Measurements from ENCODE around the gene ARMC5.

Gene ARMC5

GRCh38 chr16:31417916-31418315 is 41.4 kb upstream of the ARMC5 start:
- Histone ChIP-seq H3K4me1 (ENCODE audit: control insufficient read depth, insufficient read depth, low read length, poor library complexity, severe bottlenecking) (no peaks in the 10 kb centered on the region), H3K27ac (ENCODE audit: low read depth, low read length, severe bottlenecking) (no peak overlapping the region), H3K4me3 (ENCODE audit: extremely low read depth, insufficient read depth, low read length, poor library complexity, severe bottlenecking) (no peak overlapping the region), H3K9me3 (ENCODE audit: control insufficient read depth, low read length) (no peaks in the 10 kb centered on the region), H3K36me3 (ENCODE audit: control insufficient read depth, insufficient read depth, low read length) (no peaks in the 10 kb centered on the region)
- 93 to 96% methylated on average over 4 of the region's 5 CpGs for WGBS, 2 experiments (ENCODE audit: insufficient coverage in 2 of 2)

- H3K9me3 ChIP-seq (ENCODE audit: control insufficient read depth, low read length), result no peaks in the 10 kb centered on the region
- H3K36me3 ChIP-seq (ENCODE audit: control insufficient read depth, insufficient read depth, low read length), result no peaks in the 10 kb centered on the region
- H3K4me3 ChIP-seq (ENCODE audit: extremely low read depth, insufficient read depth, low read length, poor library complexity, severe bottlenecking), result no peak overlapping the region
- H3K4me1 ChIP-seq (ENCODE audit: control insufficient read depth, insufficient read depth, low read length, poor library complexity, severe bottlenecking), result no peaks in the 10 kb centered on the region
- 82 to 91% methylated on average over 3 of the region's 3 CpGs for WGBS, 2 experiments (ENCODE audit: insufficient coverage in 2 of 2)
- no peak overlapping the region for H3K27ac ChIP-seq (ENCODE audit: low read depth, low read length, severe bottlenecking)
Observed at GRCh38 chr16:31420037-31420436, 39.3 kb upstream of the ARMC5 start.

- Histone ChIP-seq H3K36me3 (ENCODE audit: control insufficient read depth, insufficient read depth, low read length) (no peaks in the 10 kb centered on the region), H3K27ac (ENCODE audit: low read depth, low read length, severe bottlenecking) (no peak overlapping the region), H3K4me3 (ENCODE audit: extremely low read depth, insufficient read depth, low read length, poor library complexity, severe bottlenecking) (no peak overlapping the region), H3K4me1 (ENCODE audit: control insufficient read depth, insufficient read depth, low read length, poor library complexity, severe bottlenecking) (no peaks in the 10 kb centered on the region), H3K9me3 (ENCODE audit: control insufficient read depth, low read length) (no peaks in the 10 kb centered on the region)
- 83 to 90% methylated on average over 5 of the region's 6 CpGs for WGBS, 2 experiments (ENCODE audit: insufficient coverage in 2 of 2)
Observed at GRCh38 chr16:31421587-31421986, 37.7 kb upstream of the ARMC5 start.

- no peak overlapping the region for H3K4me3 ChIP-seq (ENCODE audit: extremely low read depth, insufficient read depth, low read length, poor library complexity, severe bottlenecking)
- no peaks in the 10 kb centered on the region for H3K9me3 ChIP-seq (ENCODE audit: control insufficient read depth, low read length)
- no peak overlapping the region for H3K27ac ChIP-seq (ENCODE audit: low read depth, low read length, severe bottlenecking)
- H3K36me3 ChIP-seq (ENCODE audit: control insufficient read depth, insufficient read depth, low read length), result no peaks in the 10 kb centered on the region
- H3K4me1 ChIP-seq (ENCODE audit: control insufficient read depth, insufficient read depth, low read length, poor library complexity, severe bottlenecking), result no peaks in the 10 kb centered on the region
- WGBS, 2 experiments (ENCODE audit: insufficient coverage in 2 of 2), result 66 to 81% methylated on average over 2 of the region's 3 CpGs
Observed at GRCh38 chr16:31423241-31423640, 36.1 kb upstream of the ARMC5 start.

GRCh38 chr16:31423801-31424200 is 35.5 kb upstream of the ARMC5 start:
- H3K9me3 ChIP-seq (ENCODE audit: control insufficient read depth, low read length), result no peaks in the 10 kb centered on the region
- no peaks in the 10 kb centered on the region for H3K4me1 ChIP-seq (ENCODE audit: control insufficient read depth, insufficient read depth, low read length, poor library complexity, severe bottlenecking)
- H3K4me3 ChIP-seq (ENCODE audit: extremely low read depth, insufficient read depth, low read length, poor library complexity, severe bottlenecking), result no peak overlapping the region
- H3K27ac ChIP-seq (ENCODE audit: low read depth, low read length, severe bottlenecking), result no peak overlapping the region
- 72 to 85% methylated on average over 5 to 7 of the region's 12 CpGs for WGBS, 2 experiments (ENCODE audit: insufficient coverage in 2 of 2)
- H3K36me3 ChIP-seq (ENCODE audit: control insufficient read depth, insufficient read depth, low read length), result no peaks in the 10 kb centered on the region

- 95% methylated on average over 32 to 59 of the region's 83 CpGs for WGBS, 2 experiments (ENCODE audit: insufficient coverage in 2 of 2)
- no peaks in the 10 kb centered on the region for H3K4me1 ChIP-seq (ENCODE audit: control insufficient read depth, insufficient read depth, low read length, poor library complexity, severe bottlenecking)
- H3K4me3 ChIP-seq (ENCODE audit: extremely low read depth, insufficient read depth, low read length, poor library complexity, severe bottlenecking), result no peak overlapping the region
- no peak overlapping the region for H3K27ac ChIP-seq (ENCODE audit: low read depth, low read length, severe bottlenecking)
- H3K36me3 ChIP-seq (ENCODE audit: control insufficient read depth, insufficient read depth, low read length), result no peaks in the 10 kb centered on the region
- H3K9me3 ChIP-seq (ENCODE audit: control insufficient read depth, low read length), result no peaks in the 10 kb centered on the region
Observed at GRCh38 chr16:31427441-31428278, 31.6 kb upstream of the ARMC5 start.

- Histone ChIP-seq H3K4me1 (ENCODE audit: control insufficient read depth, insufficient read depth, low read length, poor library complexity, severe bottlenecking) (no peaks in the 10 kb centered on the region), H3K4me3 (ENCODE audit: extremely low read depth, insufficient read depth, low read length, poor library complexity, severe bottlenecking) (no peak within 1 kb of the TSS), H3K27ac (ENCODE audit: low read depth, low read length, severe bottlenecking) (no peak within 1 kb of the TSS), H3K9me3 (ENCODE audit: control insufficient read depth, low read length) (no peaks in the 10 kb centered on the region), H3K36me3 (ENCODE audit: control insufficient read depth, insufficient read depth, low read length) (no peaks in the 10 kb centered on the region)
- 96 to 100% methylated on average over 4 to 6 of the region's 7 CpGs for WGBS, 2 experiments (ENCODE audit: insufficient coverage in 2 of 2)
Observed at GRCh38 chr16:31428279-31428597, 31.1 kb upstream of the ARMC5 start, which contains the start of gene COX6A2. COX6A2 (minus strand) TSS chr16:31428360; CDS start chr16:31428325, 35 bp downstream.

- no peaks in the 10 kb centered on the region for H3K9me3 ChIP-seq (ENCODE audit: control insufficient read depth, low read length)
- WGBS, 2 experiments (ENCODE audit: insufficient coverage in 2 of 2), result 86 to 88% methylated on average over 5 to 6 of the region's 7 CpGs
- H3K27ac ChIP-seq (ENCODE audit: low read depth, low read length, severe bottlenecking), result no peak overlapping the region
Observed at GRCh38 chr16:31428638-31429247, 30.6 kb upstream of the ARMC5 start.

GRCh38 chr16:31429314-31429713 is 30.0 kb upstream of the ARMC5 start:
- no peak overlapping the region for H3K4me3 ChIP-seq (ENCODE audit: extremely low read depth, insufficient read depth, low read length, poor library complexity, severe bottlenecking)
- WGBS, 2 experiments (ENCODE audit: insufficient coverage in 2 of 2), result no CpG with 5 or more reads among the region's 1 CpG

More at GRCh38 chr16:31428638-31429247, 30.6 kb upstream of the ARMC5 start:
- Histone ChIP-seq H3K36me3 (ENCODE audit: control insufficient read depth, insufficient read depth, low read length) (no peaks in the 10 kb centered on the region), H3K4me1 (ENCODE audit: control insufficient read depth, insufficient read depth, low read length, poor library complexity, severe bottlenecking) (no peaks in the 10 kb centered on the region), H3K4me3 (ENCODE audit: extremely low read depth, insufficient read depth, low read length, poor library complexity, severe bottlenecking) (no peak overlapping the region)

GRCh38 chr16:31429796-31430195 is 29.5 kb upstream of the ARMC5 start:
- no peaks in the 10 kb centered on the region for H3K36me3 ChIP-seq (ENCODE audit: control insufficient read depth, insufficient read depth, low read length)
- no peaks in the 10 kb centered on the region for H3K9me3 ChIP-seq (ENCODE audit: control insufficient read depth, low read length)
- WGBS, 2 experiments (ENCODE audit: insufficient coverage in 2 of 2), result 66 to 68% methylated on average over 2 of the region's 3 CpGs
- H3K4me1 ChIP-seq (ENCODE audit: control insufficient read depth, insufficient read depth, low read length, poor library complexity, severe bottlenecking), result no peaks in the 10 kb centered on the region
- H3K4me3 ChIP-seq (ENCODE audit: extremely low read depth, insufficient read depth, low read length, poor library complexity, severe bottlenecking), result no peak overlapping the region
- H3K27ac ChIP-seq (ENCODE audit: low read depth, low read length, severe bottlenecking), result no peak overlapping the region

More at GRCh38 chr16:31429314-31429713, 30.0 kb upstream of the ARMC5 start:
- Histone ChIP-seq H3K9me3 (ENCODE audit: control insufficient read depth, low read length) (no peaks in the 10 kb centered on the region), H3K4me1 (ENCODE audit: control insufficient read depth, insufficient read depth, low read length, poor library complexity, severe bottlenecking) (no peaks in the 10 kb centered on the region), H3K27ac (ENCODE audit: low read depth, low read length, severe bottlenecking) (no peak overlapping the region), H3K36me3 (ENCODE audit: control insufficient read depth, insufficient read depth, low read length) (no peaks in the 10 kb centered on the region)
